ENCODE measurements around the gene FAIM. TPM values are rescaled to one million over a fixed set of nuclear protein-coding genes. Genes with fewer than 3 reads are reported as not detected.

The FAIM gene
- polyA plus RNA-seq, 3 donors, result 0.96 to 3.7 (median 3.6) TPM

GRCh38 chr3:138681463-138682220, 73.1 kb downstream of the FAIM start:
- peaks cover 66 to 86% of the 10 kb centered on the region in 2 donors for H3K36me3 ChIP-seq (replicated peaks in 1 of 2; ENCODE audit: control insufficient read depth in 1 of 2, insufficient read depth in 2 of 2, low read length in 2 of 2)
- no peaks in the 10 kb centered on the region for H3K27me3 ChIP-seq (ENCODE audit: control insufficient read depth in 2 of 2, insufficient read depth in 2 of 2, low read length in 2 of 2)
- H3K79me2 ChIP-seq (ENCODE audit: insufficient read depth, low read length), result no peaks in the 10 kb centered on the region
- H3K9ac ChIP-seq (ENCODE audit: insufficient read depth, low read length, poor library complexity, severe bottlenecking), result no peak overlapping the region
- no peaks in the 10 kb centered on the region for H4K20me1 ChIP-seq (ENCODE audit: insufficient read depth, low read length)
- Mint-ChIP-seq H3K4me3 (no peak overlapping the region), H3K9me3 (peaks cover 2 to 13% (median 9%) of the 10 kb centered on the region in 7 donors), H3K4me1 (no peaks in the 10 kb centered on the region), H3K27me3 (ENCODE audit: low read depth in 3 of 3) (no peaks in the 10 kb centered on the region), H3K36me3 (peaks cover 52 to 79% of the 10 kb centered on the region in 2 donors), H3K27ac (no peak overlapping the region)
- H2AFZ ChIP-seq (ENCODE audit: insufficient read depth, low read depth, low read length, poor library complexity, severe bottlenecking), result no peak overlapping the region
- H3K4me2 ChIP-seq (replicated peaks; ENCODE audit: extremely low read depth, low read length, poor library complexity, severe bottlenecking), result no peak overlapping the region
- WGBS (ENCODE audit: insufficient coverage), result 51% methylated on average over 3 of the region's 5 CpGs
- H3K9me3 ChIP-seq (replicated peaks in 1 of 2; ENCODE audit: control insufficient read depth in 1 of 2, insufficient read depth in 1 of 2, low read length in 2 of 2), result peaks cover 10 to 14% of the 10 kb centered on the region in 2 donors
- DNase-seq, result no peak
- no peak overlapping the region for H3K27ac ChIP-seq (ENCODE audit: low read depth in 1 of 2, low read length in 2 of 2)
- TF ChIP-seq CTCF (IDR thresholded peaks at IDR 0.05), result no peak
- intact Hi-C loops (cut with micrococcal nuclease), result no loop called here
- no peak overlapping the region for H3K4me3 ChIP-seq (replicated peaks in 1 of 3; ENCODE audit: low read depth in 2 of 3, low read length in 3 of 3)
- no peaks in the 10 kb centered on the region for H3K4me1 ChIP-seq (ENCODE audit: control insufficient read depth in 1 of 2, insufficient read depth in 2 of 2, low read length in 2 of 2)

GRCh38 chr3:138682648-138683047, 74.1 kb downstream of the FAIM start:
- Histone ChIP-seq H2AFZ (ENCODE audit: insufficient read depth, low read depth, low read length, poor library complexity, severe bottlenecking) (no peak overlapping the region), H4K20me1 (ENCODE audit: insufficient read depth, low read length) (no peaks in the 10 kb centered on the region), H3K27ac (ENCODE audit: low read depth in 1 of 2, low read length in 2 of 2) (no peak overlapping the region), H3K4me2 (replicated peaks; ENCODE audit: extremely low read depth, low read length, poor library complexity, severe bottlenecking) (no peak overlapping the region), H3K79me2 (ENCODE audit: insufficient read depth, low read length) (no peaks in the 10 kb centered on the region), H3K9ac (ENCODE audit: insufficient read depth, low read length, poor library complexity, severe bottlenecking) (no peak overlapping the region), H3K27me3 (ENCODE audit: control insufficient read depth in 2 of 2, insufficient read depth in 2 of 2, low read length in 2 of 2) (no peaks in the 10 kb centered on the region), H3K9me3 (replicated peaks in 1 of 2; ENCODE audit: control insufficient read depth in 1 of 2, insufficient read depth in 1 of 2, low read length in 2 of 2) (peaks cover 4% of the 10 kb centered on the region in 2 donors), H3K36me3 (replicated peaks in 1 of 2; ENCODE audit: control insufficient read depth in 1 of 2, insufficient read depth in 2 of 2, low read length in 2 of 2) (peaks cover 67 to 86% of the 10 kb centered on the region in 2 donors), H3K4me1 (ENCODE audit: control insufficient read depth in 1 of 2, insufficient read depth in 2 of 2, low read length in 2 of 2) (no peaks in the 10 kb centered on the region), H3K4me3 (replicated peaks in 1 of 3; ENCODE audit: low read depth in 2 of 3, low read length in 3 of 3) (no peak overlapping the region)
- H3K27ac Mint-ChIP-seq, result no peak overlapping the region
- H3K4me1 Mint-ChIP-seq, result peaks cover 5% of the 10 kb centered on the region
- no peak for TF ChIP-seq CTCF (IDR thresholded peaks at IDR 0.05)
- no peaks in the 10 kb centered on the region for H3K27me3 Mint-ChIP-seq (ENCODE audit: low read depth in 3 of 3)
- DNase-seq, result no peak
- H3K36me3 Mint-ChIP-seq, result peaks cover 51 to 79% of the 10 kb centered on the region in 2 donors
- H3K4me3 Mint-ChIP-seq, result no peak overlapping the region
- peaks cover 0 to 5% (median 2%) of the 10 kb centered on the region in 7 donors for H3K9me3 Mint-ChIP-seq
- intact Hi-C loops (cut with micrococcal nuclease), result no loop called here

Other genes starting within 250 kb of the FAIM start
- not detected for gene ESYT3, start 174.2 kb upstream of the FAIM start, polyA plus RNA-seq
- under 1 TPM in 1 of 3 donors, not detected in 2; 0.11 TPM for gene CEP70, start 14.5 kb upstream of the FAIM start, polyA plus RNA-seq
- 10 to 100 TPM; 14.1 to 33.6 (median 20.4) TPM for gene PIK3CB, start 226.2 kb downstream of the FAIM start, polyA plus RNA-seq